ENCODE measurements around the gene ZNF789. TPM values are rescaled to one million over a fixed set of nuclear protein-coding genes. Genes with fewer than 3 reads are reported as not detected.
A peak's percentile ranks its signal among the peaks of the same experiment; 100 is the strongest.

Gene ZNF789
- total and polyA plus RNA-seq, 2 donors (not counting 3 experiments of a cell fraction or from before 2014, with no cell fraction given) = 11.6 to 21.6 TPM

DNA sequence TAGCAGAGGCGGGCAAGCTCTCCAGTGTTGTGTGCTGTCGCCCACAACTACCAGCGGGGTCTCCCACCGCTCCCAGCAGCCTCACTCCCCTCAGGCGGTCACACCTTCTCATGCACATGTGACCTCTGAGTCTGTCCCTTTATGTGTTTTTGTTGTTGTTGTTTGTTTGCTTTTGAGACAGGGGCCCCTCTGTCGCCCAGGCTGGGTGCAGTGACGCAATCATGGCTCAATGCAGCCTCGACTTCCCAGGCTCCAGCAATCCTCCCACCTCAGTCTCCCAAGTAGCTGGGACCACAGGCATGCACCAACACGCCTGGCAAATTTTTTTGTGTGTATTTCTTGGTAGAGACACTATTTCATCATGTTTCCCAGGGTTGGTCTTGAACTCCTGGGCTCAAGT, 32.5 kb upstream of the ZNF789 start:
- Histone ChIP-seq H3K4me1 (ENCODE audit: control insufficient read depth, extremely low read depth, insufficient read depth, low read length) (peaks cover 14% of the 10 kb centered on the region), H3K36me3 (ENCODE audit: control insufficient read depth in 2 of 2, extremely low read depth in 1 of 2, insufficient read depth in 2 of 2, low read length in 2 of 2) (peaks cover 5 to 9% of the 10 kb centered on the region in 2 experiments), H4K20me1 (replicated peaks; ENCODE audit: control insufficient read depth, extremely low read depth, insufficient read depth, low read length) (no peaks in the 10 kb centered on the region), H3K79me2 (ENCODE audit: control insufficient read depth, insufficient read depth, low read length) (peaks cover 46% of the 10 kb centered on the region), H2AFZ (ENCODE audit: low read depth, low read length) (no peak overlapping the region), H3K4me2 (ENCODE audit: insufficient read depth, low read length) (peak overlapping the region; percentile 83), H3K27ac (ENCODE audit: insufficient read depth, low read depth, low read length) (no peak overlapping the region), H3K9me3 (replicated peaks; ENCODE audit: control insufficient read depth, insufficient read depth, low read length) (no peaks in the 10 kb centered on the region), H3K4me3 (replicated peaks in 1 of 3; ENCODE audit: insufficient read depth in 1 of 3, low read depth in 1 of 3, low read length in 3 of 3) (peak overlapping the region in 1 of 3 experiments; percentile 88), H3K9ac (replicated peaks; ENCODE audit: extremely low read depth, insufficient read depth, low read length) (no peak overlapping the region), H3K9me1 (replicated peaks; ENCODE audit: control insufficient read depth, extremely low read depth, insufficient read depth, low read length) (no peaks in the 10 kb centered on the region), H3K27me3 (ENCODE audit: control insufficient read depth in 2 of 2, insufficient read depth in 2 of 2, low read length in 2 of 2) (no peaks in the 10 kb centered on the region)
- DNase-seq (ENCODE audit: low read depth, low spot score) (no peak), FAIRE-seq (peak; percentile 66)
- TF ChIP-seq GATA2 (IDR thresholded peaks at IDR 0.05; ENCODE audit: insufficient read depth, insufficient read length, low read depth, low read length) (no peak), JUN (IDR thresholded peaks at IDR 0.05; ENCODE audit: borderline replicate concordance, insufficient read depth, insufficient read length, low read depth) (no peak), EZH2 (IDR thresholded peaks at IDR 0.05; ENCODE audit: borderline replicate concordance, low read depth, low read length, severe bottlenecking) (no peak), MYC (IDR thresholded peaks at IDR 0.05; ENCODE audit: low read depth, low read length) (no peak), FOS (IDR thresholded peaks at IDR 0.05; ENCODE audit: borderline replicate concordance, insufficient read depth, low read length) (no peak), POLR2A (IDR thresholded peaks at IDR 0.05; ENCODE audit: low read depth, low read length) (no peak), POLR2AphosphoS5 (IDR thresholded peaks at IDR 0.05; ENCODE audit: insufficient read depth, low read depth, low read length) (no peak), MAX (IDR thresholded peaks at IDR 0.05; ENCODE audit: insufficient read depth, insufficient read length) (no peak)
- TF ChIP-seq, protein P1, sequence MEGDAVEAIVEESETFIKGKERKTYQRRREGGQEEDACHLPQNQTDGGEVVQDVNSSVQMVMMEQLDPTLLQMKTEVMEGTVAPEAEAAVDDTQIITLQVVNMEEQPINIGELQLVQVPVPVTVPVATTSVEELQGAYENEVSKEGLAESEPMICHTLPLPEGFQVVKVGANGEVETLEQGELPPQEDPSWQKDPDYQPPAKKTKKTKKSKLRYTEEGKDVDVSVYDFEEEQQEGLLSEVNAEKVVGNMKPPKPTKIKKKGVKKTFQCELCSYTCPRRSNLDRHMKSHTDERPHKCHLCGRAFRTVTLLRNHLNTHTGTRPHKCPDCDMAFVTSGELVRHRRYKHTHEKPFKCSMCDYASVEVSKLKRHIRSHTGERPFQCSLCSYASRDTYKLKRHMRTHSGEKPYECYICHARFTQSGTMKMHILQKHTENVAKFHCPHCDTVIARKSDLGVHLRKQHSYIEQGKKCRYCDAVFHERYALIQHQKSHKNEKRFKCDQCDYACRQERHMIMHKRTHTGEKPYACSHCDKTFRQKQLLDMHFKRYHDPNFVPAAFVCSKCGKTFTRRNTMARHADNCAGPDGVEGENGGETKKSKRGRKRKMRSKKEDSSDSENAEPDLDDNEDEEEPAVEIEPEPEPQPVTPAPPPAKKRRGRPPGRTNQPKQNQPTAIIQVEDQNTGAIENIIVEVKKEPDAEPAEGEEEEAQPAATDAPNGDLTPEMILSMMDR (IDR thresholded peaks at IDR 0.05; ENCODE audit: extremely low read depth in 1 of 2, insufficient read depth in 1 of 2, low read depth in 1 of 2, low read length in 2 of 2) = no peak
- no TSS peak for BruUV-seq (replicated peaks)
- CTCF ChIA-PET = no interaction called here
- dilution Hi-C loops (cut with MboI; ENCODE audit: extremely low pct_ligation_motif_present, low sequenced_read_pairs) = no loop called here
- POLR2A ChIA-PET = no interaction called here
- intact Hi-C loops (cut with micrococcal nuclease) = no loop called here
